Superior temporal gyrus (tissue), 1 donor: Measurements from ENCODE around the gene USP20.
A peak's percentile ranks its signal among the peaks of the same experiment; 100 is the strongest.

Experiments used
- DNase-seq: peaks from one replicate; pipeline ENCODE4 v3.0.0-alpha.2; 2016; ENCODE audit errors: extremely low spot score

Gene USP20

GRCh38 chr9:129854588-129855110 lies 19.4 kb downstream of the USP20 start:
- no peak for DNase-seq

GRCh38 chr9:129857207-129857606 lies 21.9 kb downstream of the USP20 start:
- no peak for DNase-seq

- no peak for DNase-seq
Observed at GRCh38 chr9:129858167-129858962, 23.1 kb downstream of the USP20 start.

- no peak for DNase-seq
Observed at GRCh38 chr9:129860653-129861446, 25.6 kb downstream of the USP20 start.

GRCh38 chr9:129861447-129861827 lies 26.2 kb downstream of the USP20 start:
- no peak for DNase-seq

- no peak for DNase-seq
Observed at GRCh38 chr9:129863059-129863690, 27.9 kb downstream of the USP20 start.

GRCh38 chr9:129864991-129865647 lies 29.9 kb downstream of the USP20 start:
- no peak for DNase-seq

GRCh38 chr9:129865668-129866320 lies 30.5 kb downstream of the USP20 start:
- DNase-seq = no peak

- peak; percentile 29 for DNase-seq
Observed at GRCh38 chr9:129866394-129867135, 31.3 kb downstream of the USP20 start.

GRCh38 chr9:129867136-129868022 lies 32.1 kb downstream of the USP20 start:
- no peak for DNase-seq

GRCh38 chr9:129868023-129868871 lies 33.0 kb downstream of the USP20 start:
- DNase-seq = no peak

GRCh38 chr9:129868872-129869486 lies 33.7 kb downstream of the USP20 start:
- no peak for DNase-seq

- no peak for DNase-seq
Observed at GRCh38 chr9:129869585-129870501, 34.6 kb downstream of the USP20 start.

GRCh38 chr9:129871046-129871445 lies 35.8 kb downstream of the USP20 start:
- DNase-seq = no peak

- no peak for DNase-seq
Observed at GRCh38 chr9:129873563-129874190, 38.4 kb downstream of the USP20 start.

- no peak for DNase-seq
Observed at GRCh38 chr9:129874261-129875101, 39.2 kb downstream of the USP20 start.
